HEK293 (cell line): Measurements from ENCODE around the gene ZNF71.
A peak's percentile ranks its signal among the peaks of the same experiment; 100 is the strongest.

Experiments
- PRDM1 ChIP-seq: fragments of 450-650 bp; formaldehyde crosslinking; IDR thresholded peaks from 2 replicates; pipeline ENCODE4; 2016; ENCODE audit warnings: missing biosample characterization, missing genetic modification characterization
- WT1 ChIP-seq: fragments of 450-650 bp; formaldehyde crosslinking; IDR thresholded peaks from 2 replicates; pipeline ENCODE4 v1.5.1; 2016; ENCODE audit warnings: missing biosample characterization, missing genetic modification characterization
- ZBTB10 ChIP-seq: fragments of 450-650 bp; formaldehyde crosslinking; IDR thresholded peaks from 2 replicates; pipeline ENCODE4 v1.5.1; 2016; ENCODE audit warnings: missing biosample characterization, missing genetic modification characterization
- ZBTB17 ChIP-seq: fragments of 450-650 bp; formaldehyde crosslinking; IDR thresholded peaks from 2 replicates; pipeline ENCODE4 v1.5.1; 2016; ENCODE audit warnings: missing biosample characterization, missing genetic modification characterization
- ZBTB20 ChIP-seq: fragments of 450-650 bp; formaldehyde crosslinking; IDR thresholded peaks from 2 replicates; pipeline ENCODE4 v1.5.1; 2016; ENCODE audit warnings: missing biosample characterization, missing genetic modification characterization
- ZBTB6 ChIP-seq: fragments of 450-650 bp; formaldehyde crosslinking; IDR thresholded peaks from 2 replicates; pipeline ENCODE4 v1.5.1; 2017; ENCODE audit warnings: missing biosample characterization, missing genetic modification characterization
- ZFHX2 ChIP-seq: fragments of 450-650 bp; formaldehyde crosslinking; conservative IDR thresholded peaks from 2 replicates; pipeline ENCODE4 v1.5.1; 2016; ENCODE audit warnings: missing biosample characterization, missing genetic modification characterization
- ZNF138 ChIP-seq: fragments of 450-650 bp; formaldehyde crosslinking; IDR thresholded peaks from 2 replicates; pipeline ENCODE4 v1.5.1; 2016; ENCODE audit warnings: missing biosample characterization, missing genetic modification characterization, borderline replicate concordance
- ZNF140 ChIP-seq: fragments of 450-650 bp; formaldehyde crosslinking; IDR thresholded peaks from 2 replicates; pipeline ENCODE4 v1.5.1; 2016; ENCODE audit warnings: missing biosample characterization, missing genetic modification characterization
- ZNF184 ChIP-seq: fragments of 450-650 bp; IDR thresholded peaks from 2 replicates; pipeline ENCODE4 v1.5.1; 2018; ENCODE audit warnings: missing biosample characterization, mild to moderate bottlenecking, missing genetic modification characterization
- ZNF248 ChIP-seq: fragments of 450-650 bp; formaldehyde crosslinking; IDR thresholded peaks from 2 replicates; pipeline ENCODE4 v1.5.1; 2017; ENCODE audit warnings: missing biosample characterization, missing genetic modification characterization
- ZNF26 ChIP-seq: fragments of 450-650 bp; formaldehyde crosslinking; IDR thresholded peaks from 2 replicates; pipeline ENCODE4 v1.5.1; 2016; ENCODE audit warnings: missing biosample characterization, missing genetic modification characterization
- ZNF274 ChIP-seq, 2 experiments: fragments of 200-500 bp in 1 of 2; fragments of 450-650 bp in 1 of 2; sonication (Bioruptor generic) in 1 of 2; formaldehyde crosslinking in 1 of 2; IDR thresholded peaks; 2 replicates each; pipeline versions ENCODE4 v1.5.1 to v1.6.1; 2014 to 2016; ENCODE audit warnings: borderline replicate concordance in 1 of 2, inconsistent platforms in 1 of 2, low read length in 1 of 2, missing biosample characterization in 1 of 2, missing genetic modification characterization in 1 of 2
- ZNF292 ChIP-seq: fragments of 450-650 bp; formaldehyde crosslinking; IDR thresholded peaks from 2 replicates; pipeline ENCODE4 v1.5.1; 2016; ENCODE audit warnings: low read depth, missing biosample characterization, missing genetic modification characterization, borderline replicate concordance
- ZNF341 ChIP-seq: fragments of 450-650 bp; formaldehyde crosslinking; IDR thresholded peaks from 2 replicates; pipeline ENCODE4; 2016; ENCODE audit warnings: low read depth, missing biosample characterization, missing genetic modification characterization
- ZNF488 ChIP-seq: fragments of 450-650 bp; formaldehyde crosslinking; IDR thresholded peaks from 2 replicates; pipeline ENCODE4 v1.5.1; 2016; ENCODE audit warnings: missing biosample characterization, missing genetic modification characterization
- ZNF521 ChIP-seq: fragments of 450-650 bp; formaldehyde crosslinking; IDR thresholded peaks from 2 replicates; pipeline ENCODE4 v1.5.1; 2017; ENCODE audit warnings: missing biosample characterization, mild to moderate bottlenecking, missing genetic modification characterization
- ZNF596 ChIP-seq: fragments of 450-650 bp; IDR thresholded peaks from 2 replicates; pipeline ENCODE4 v1.5.0; 2018; ENCODE audit warnings: missing biosample characterization, mild to moderate bottlenecking, missing genetic modification characterization, moderate library complexity
- ZNF610 ChIP-seq: fragments of 450-650 bp; formaldehyde crosslinking; IDR thresholded peaks from 2 replicates; pipeline ENCODE4 v1.5.1; 2016; ENCODE audit warnings: missing biosample characterization, missing genetic modification characterization, borderline replicate concordance
- ZNF629 ChIP-seq: fragments of 450-650 bp; formaldehyde crosslinking; IDR thresholded peaks from 2 replicates; pipeline ENCODE4 v1.5.1; 2017; ENCODE audit warnings: missing biosample characterization, missing genetic modification characterization
- ZNF792 ChIP-seq: fragments of 450-650 bp; formaldehyde crosslinking; IDR thresholded peaks from 2 replicates; pipeline ENCODE4 v1.5.1; 2016; ENCODE audit warnings: missing biosample characterization, missing genetic modification characterization
- ZNF830 ChIP-seq: fragments of 450-650 bp; IDR thresholded peaks from 2 replicates; pipeline ENCODE4 v1.5.0; 2018; ENCODE audit warnings: missing biosample characterization, missing genetic modification characterization, low read depth, mild to moderate bottlenecking, moderate library complexity
- ZSCAN18 ChIP-seq: fragments of 450-650 bp; formaldehyde crosslinking; IDR thresholded peaks from 2 replicates; pipeline ENCODE4 v1.5.1; 2016; ENCODE audit warnings: missing biosample characterization, missing genetic modification characterization
- TF ChIP-seq, protein P1 (sequence below): fragments of 450-650 bp; IDR thresholded peaks from 2 replicates; pipeline ENCODE4 v1.5.1; 2018; ENCODE audit warnings: missing biosample characterization, missing genetic modification characterization
- TF ChIP-seq, protein P2 (sequence below): fragments of 450-650 bp; formaldehyde crosslinking; conservative IDR thresholded peaks from 2 replicates; pipeline ENCODE4 v1.5.1; 2016; ENCODE audit warnings: low read depth, missing biosample characterization, missing genetic modification characterization

The ZNF71 gene

DNA sequence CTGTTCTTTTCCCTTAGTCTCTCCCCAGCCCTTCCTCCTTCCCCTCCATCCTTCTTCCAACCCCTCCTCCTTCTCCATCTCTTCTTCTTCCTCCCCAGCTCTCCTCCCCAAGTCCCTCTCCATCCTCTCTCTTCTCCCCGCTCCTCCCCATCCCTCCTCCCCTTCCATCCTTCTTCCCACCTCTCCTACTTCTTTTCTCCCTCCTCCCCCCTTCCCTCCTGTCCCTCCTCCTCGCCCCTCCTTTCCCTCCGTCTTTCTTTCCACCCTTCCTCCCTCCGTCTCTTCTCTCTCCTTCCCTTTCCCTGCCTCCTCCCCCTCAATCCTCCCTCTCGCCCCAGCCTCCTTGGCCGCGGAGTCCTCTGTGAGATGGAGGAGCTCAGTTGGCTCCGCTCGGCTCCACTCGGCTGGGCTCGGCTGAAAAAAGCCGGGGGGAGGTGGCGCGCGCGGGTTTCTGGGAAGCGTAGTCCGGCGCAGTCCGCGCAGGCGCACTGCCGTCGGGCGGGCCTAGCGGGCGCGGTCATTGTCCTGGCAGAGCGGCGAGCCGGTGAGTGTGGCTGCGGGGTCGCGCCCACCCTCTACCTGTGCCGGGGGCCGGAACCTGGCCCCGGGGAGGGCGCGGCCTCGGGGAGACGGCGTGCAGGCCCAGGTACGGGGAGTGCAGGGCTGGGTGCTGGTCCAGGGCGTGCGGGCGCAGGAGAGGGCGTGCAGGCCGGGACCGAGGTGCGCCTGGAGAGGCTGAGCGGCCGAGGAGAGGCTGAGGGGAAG is at the start of gene ZNF71 (continued):
- TF ChIP-seq ZBTB10 (tag by site-specific recombination) (no peak), ZNF274 (IDR thresholded peaks at IDR 0.05; ENCODE audit: low read length) (no peak), ZNF274 (tag by site-specific recombination; IDR thresholded peaks at IDR 0.05; ENCODE audit: borderline replicate concordance) (peak; percentile 70; the same call in 1 of the 2 replicates), WT1 (peak; percentile 21; the same call in 1 of the 2 replicates), ZNF292 (tag by site-specific recombination) (no peak), ZFHX2 (tag by site-specific recombination) (peak; percentile 66), ZNF488 (tag by site-specific recombination) (no peak), ZNF629 (tag by site-specific recombination) (no peak; the same call in 1 of the 2 replicates), ZNF184 (no peak), ZBTB17 (peak; percentile 93), ZNF792 (0 out of 2 replicates have a peak, but pooled peaks have one; percentile 45), ZNF610 (tag by site-specific recombination) (peak; percentile 59; the same call in 1 of the 2 replicates), ZNF830 (tag by site-specific recombination) (no peak), PRDM1 (tag by site-specific recombination) (0 out of 2 replicates have a peak, but pooled peaks have one; percentile 50), ZNF26 (no peak), ZSCAN18 (tag by site-specific recombination) (peak; percentile 43; the same call in 1 of the 2 replicates), ZNF248 (tag by site-specific recombination) (no peak), ZBTB6 (no peak), ZNF140 (tag by site-specific recombination) (no peak), ZNF341 (tag by site-specific recombination) (peak; percentile 73), ZNF596 (tag by site-specific recombination) (no peak), ZNF521 (tag by site-specific recombination) (no peak), ZNF138 (tag by site-specific recombination) (no peak), ZBTB20 (tag by site-specific recombination) (peak; percentile 65; the same call in 1 of the 2 replicates)
- TF ChIP-seq, protein P1, sequence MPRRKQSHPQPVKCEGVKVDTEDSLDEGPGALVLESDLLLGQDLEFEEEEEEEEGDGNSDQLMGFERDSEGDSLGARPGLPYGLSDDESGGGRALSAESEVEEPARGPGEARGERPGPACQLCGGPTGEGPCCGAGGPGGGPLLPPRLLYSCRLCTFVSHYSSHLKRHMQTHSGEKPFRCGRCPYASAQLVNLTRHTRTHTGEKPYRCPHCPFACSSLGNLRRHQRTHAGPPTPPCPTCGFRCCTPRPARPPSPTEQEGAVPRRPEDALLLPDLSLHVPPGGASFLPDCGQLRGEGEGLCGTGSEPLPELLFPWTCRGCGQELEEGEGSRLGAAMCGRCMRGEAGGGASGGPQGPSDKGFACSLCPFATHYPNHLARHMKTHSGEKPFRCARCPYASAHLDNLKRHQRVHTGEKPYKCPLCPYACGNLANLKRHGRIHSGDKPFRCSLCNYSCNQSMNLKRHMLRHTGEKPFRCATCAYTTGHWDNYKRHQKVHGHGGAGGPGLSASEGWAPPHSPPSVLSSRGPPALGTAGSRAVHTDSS (tag by site-specific recombination), result no peak
- TF ChIP-seq, protein P2, sequence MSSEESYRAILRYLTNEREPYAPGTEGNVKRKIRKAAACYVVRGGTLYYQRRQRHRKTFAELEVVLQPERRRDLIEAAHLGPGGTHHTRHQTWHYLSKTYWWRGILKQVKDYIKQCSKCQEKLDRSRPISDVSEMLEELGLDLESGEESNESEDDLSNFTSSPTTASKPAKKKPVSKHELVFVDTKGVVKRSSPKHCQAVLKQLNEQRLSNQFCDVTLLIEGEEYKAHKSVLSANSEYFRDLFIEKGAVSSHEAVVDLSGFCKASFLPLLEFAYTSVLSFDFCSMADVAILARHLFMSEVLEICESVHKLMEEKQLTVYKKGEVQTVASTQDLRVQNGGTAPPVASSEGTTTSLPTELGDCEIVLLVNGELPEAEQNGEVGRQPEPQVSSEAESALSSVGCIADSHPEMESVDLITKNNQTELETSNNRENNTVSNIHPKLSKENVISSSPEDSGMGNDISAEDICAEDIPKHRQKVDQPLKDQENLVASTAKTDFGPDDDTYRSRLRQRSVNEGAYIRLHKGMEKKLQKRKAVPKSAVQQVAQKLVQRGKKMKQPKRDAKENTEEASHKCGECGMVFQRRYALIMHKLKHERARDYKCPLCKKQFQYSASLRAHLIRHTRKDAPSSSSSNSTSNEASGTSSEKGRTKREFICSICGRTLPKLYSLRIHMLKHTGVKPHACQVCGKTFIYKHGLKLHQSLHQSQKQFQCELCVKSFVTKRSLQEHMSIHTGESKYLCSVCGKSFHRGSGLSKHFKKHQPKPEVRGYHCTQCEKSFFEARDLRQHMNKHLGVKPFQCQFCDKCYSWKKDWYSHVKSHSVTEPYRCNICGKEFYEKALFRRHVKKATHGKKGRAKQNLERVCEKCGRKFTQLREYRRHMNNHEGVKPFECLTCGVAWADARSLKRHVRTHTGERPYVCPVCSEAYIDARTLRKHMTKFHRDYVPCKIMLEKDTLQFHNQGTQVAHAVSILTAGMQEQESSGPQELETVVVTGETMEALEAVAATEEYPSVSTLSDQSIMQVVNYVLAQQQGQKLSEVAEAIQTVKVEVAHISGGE (tag by site-specific recombination), result no peak; the same call in 1 of the 2 replicates
